Psoas muscle (tissue), 8 donors: ENCODE results near the gene OTUD7B. TPM values are rescaled to one million over a fixed set of nuclear protein-coding genes. Genes with fewer than 3 reads are reported as not detected.
"Not testable (repeated sequence)": the region's sequence is repeated elsewhere in the genome, so short reads cannot be mapped to it uniquely, and the experiment has no call there.

Experiments
- ATAC-seq, 4 donors: fragments of 200-7000 bp; cut with Tn5 transposase; one replicate each; pipeline ENCODE4 v1.9.1; 2020; ENCODE audit warnings: moderate library complexity in 3 of 4, mild to moderate bottlenecking in 2 of 4
- DNase-seq, 2 donors: peaks; one replicate each; pipeline ENCODE4 v3.0.0-alpha.2; 2020
- H3K27ac ChIP-seq: fragments of 200-600 bp; one replicate; pipeline ENCODE4 v1.8.0; 2022
- H3K27me3 ChIP-seq, 3 donors: fragments of 200-600 bp in 1 of 3; one replicate each; pipeline versions ENCODE4 v1.6.1 to v1.8.0; 2013 to 2022; ENCODE audit warnings: low read length in 2 of 3, mild to moderate bottlenecking in 2 of 3, moderate library complexity in 1 of 3; ENCODE audit not compliant: insufficient read depth in 3 of 3
- H3K36me3 ChIP-seq, 2 donors: fragments of 200-600 bp in 1 of 2; one replicate each; pipeline versions ENCODE4 v1.6.1 to v1.8.0; 2013 to 2022; ENCODE audit warnings: low read depth in 1 of 2, mild to moderate bottlenecking in 1 of 2, moderate library complexity in 1 of 2; ENCODE audit not compliant: insufficient read depth in 1 of 2
- H3K4me1 ChIP-seq: fragments of 200-600 bp; one replicate; pipeline ENCODE4 v1.8.0; 2022
- H3K4me3 ChIP-seq: fragments of 200-600 bp; one replicate; pipeline ENCODE4 v1.8.0; 2022; ENCODE audit warnings: mild to moderate bottlenecking
- H3K9me3 ChIP-seq: fragments of 200-600 bp; one replicate; pipeline ENCODE4 v1.8.0; 2022
- WGBS, 3 donors: extraction: QIAGEN DNeasy Blood & Tissue Kit; methylation state at CpG; one replicate each; pipeline versions ENCODE4 v1.1.6 to v1.1.7; 2013; 5-methylcytosine and 5-hydroxymethylcytosine counted together
- intact Hi-C, 2 donors: fragments of 100-400 bp; cut with DNase I; formaldehyde crosslinking; loops; one replicate each; pipeline versions ENCODE4 v1.11.0 to v1.14.2; 2022
- long read RNA-seq, 2 donors: library from polyadenylated mRNA; unstranded; transcript quantifications; one replicate each; pipeline ENCODE4 v2.0.0, GENCODE V29; 2021
- polyA plus RNA-seq, 3 donors: library from polyadenylated mRNA; stranded (reverse); fragments of 200-250 nt; gene quantifications; one replicate each; pipeline ENCODE4 v1.2.3, GENCODE V29; 2013
- total RNA-seq, 4 donors: library from RNA; stranded (reverse); fragmentation: NEBNext Ultra II Directional in 2 of 4; extraction: Animal tissue kit (Norgen Biotek cat#: 25700) in 2 of 4; gene quantifications; one replicate each; pipeline versions ENCODE4 v1.2.1 to v1.2.4, GENCODE V29; 2021 to 2023
- TF ChIP-seq, protein P1 (sequence below): fragments of 200-600 bp; IDR thresholded peaks from one replicate; pipeline ENCODE4 v1.8.0; 2022; ENCODE audit warnings: antibody characterized with exemption
- donor health status: healthy with polysubstance abuse.
- donor health status: DM: no; HTN: no; CAD: no; lungs with moderate emphysema.
- donor health status: Bipolar disorder and iron deficiency.
- donor health status: healthy.
- donor health status: DM: yes; HTN: yes; CAD: no.
- donor health status: DM: no; HTN: no; CAD: no.
- donor health status: DM: no; HTN: no; CAD: no.
- donor health status: DM: yes; HTN: yes; CAD: no.

Gene OTUD7B
- 10 to 100 TPM; 47.4 to 62.0 (median 59.4) TPM for total RNA-seq
- 10 to 100 TPM in 1 of 3 donors, 1 to 10 TPM in 2; 6.8 to 29.6 (median 9.8) TPM for polyA plus RNA-seq
- long read RNA-seq, donor 1, full-length matches to known transcripts, result 1 of 11 reads
- long read RNA-seq, donor 1, partial matches to known transcripts, result 0 of 11 reads
- long read RNA-seq, donor 1, other reads (novel, unspliced or antisense), result 10 of 11 reads
- long read RNA-seq, donor 2, partial matches to known transcripts, result 3 of 14 reads
- long read RNA-seq, donor 2, other reads (novel, unspliced or antisense), result 11 of 14 reads

DNA sequence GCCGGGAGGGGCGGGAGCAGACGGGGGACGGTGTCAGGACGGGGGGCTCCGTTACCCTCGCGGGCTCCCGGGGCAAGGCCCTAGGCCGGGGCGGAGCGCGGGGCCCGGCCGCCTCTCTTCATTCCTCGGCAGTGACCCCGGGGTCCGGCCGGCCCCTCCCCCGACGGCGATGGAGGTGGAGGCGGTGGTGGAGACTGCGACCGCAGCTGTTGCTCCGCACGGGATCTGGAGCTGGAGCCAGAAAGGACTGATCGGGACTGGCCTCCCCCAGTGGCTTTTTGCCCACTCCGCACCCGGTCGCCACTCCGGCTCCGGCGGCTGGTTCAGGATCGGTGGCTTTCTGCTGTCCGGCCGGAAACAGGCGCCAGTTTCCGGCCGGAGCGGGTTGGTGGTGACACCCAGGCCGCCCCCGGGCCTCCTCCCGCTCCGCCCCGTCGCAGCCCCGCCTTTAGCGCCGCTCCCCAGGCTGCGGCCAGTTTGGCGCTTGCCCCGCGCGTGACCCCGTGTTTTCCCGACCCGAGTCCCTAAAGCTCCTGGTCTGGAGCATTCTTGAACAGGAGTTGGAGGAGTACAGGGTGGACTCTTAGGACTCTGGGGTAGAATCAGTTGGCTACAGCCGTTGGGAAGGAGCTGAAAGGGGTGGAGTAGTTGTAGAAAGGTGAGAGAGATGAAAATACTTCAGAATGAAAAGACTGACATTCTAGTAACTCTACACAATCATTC lies at the start of gene OTUD7B:
Gene OTUD7B (minus strand): TSS at position 334 of the 723 bp plus-strand sequence. CDS start 33,216 bp downstream, outside the sequence.
- WGBS, 3 donors, result 0 to 1% (median 0%) methylated on average over 36 to 59 of the region's 59 CpGs
- Histone ChIP-seq H3K4me3 (peak within 1 kb of the TSS; percentile 81), H3K36me3 (peaks cover 0 to 5% of the 10 kb centered on the region in 2 donors), H3K27ac (peak within 1 kb of the TSS; percentile 96), H3K27me3 (no peaks in the 10 kb centered on the region), H3K4me1 (peaks cover 39% of the 10 kb centered on the region), H3K9me3 (no peaks in the 10 kb centered on the region)
- intact Hi-C loops, result loop anchor here in 1 of 2 donors (2.0 kb wide), 1 partner anchor 56 kb away; the partner anchor contains the start of gene VPS45
- ATAC-seq (peak; percentile 89 to 93 (median 92)), DNase-seq (peak; percentile 92 to 95)
- TF ChIP-seq, protein P1, sequence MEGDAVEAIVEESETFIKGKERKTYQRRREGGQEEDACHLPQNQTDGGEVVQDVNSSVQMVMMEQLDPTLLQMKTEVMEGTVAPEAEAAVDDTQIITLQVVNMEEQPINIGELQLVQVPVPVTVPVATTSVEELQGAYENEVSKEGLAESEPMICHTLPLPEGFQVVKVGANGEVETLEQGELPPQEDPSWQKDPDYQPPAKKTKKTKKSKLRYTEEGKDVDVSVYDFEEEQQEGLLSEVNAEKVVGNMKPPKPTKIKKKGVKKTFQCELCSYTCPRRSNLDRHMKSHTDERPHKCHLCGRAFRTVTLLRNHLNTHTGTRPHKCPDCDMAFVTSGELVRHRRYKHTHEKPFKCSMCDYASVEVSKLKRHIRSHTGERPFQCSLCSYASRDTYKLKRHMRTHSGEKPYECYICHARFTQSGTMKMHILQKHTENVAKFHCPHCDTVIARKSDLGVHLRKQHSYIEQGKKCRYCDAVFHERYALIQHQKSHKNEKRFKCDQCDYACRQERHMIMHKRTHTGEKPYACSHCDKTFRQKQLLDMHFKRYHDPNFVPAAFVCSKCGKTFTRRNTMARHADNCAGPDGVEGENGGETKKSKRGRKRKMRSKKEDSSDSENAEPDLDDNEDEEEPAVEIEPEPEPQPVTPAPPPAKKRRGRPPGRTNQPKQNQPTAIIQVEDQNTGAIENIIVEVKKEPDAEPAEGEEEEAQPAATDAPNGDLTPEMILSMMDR, result peak; percentile 3

DNA sequence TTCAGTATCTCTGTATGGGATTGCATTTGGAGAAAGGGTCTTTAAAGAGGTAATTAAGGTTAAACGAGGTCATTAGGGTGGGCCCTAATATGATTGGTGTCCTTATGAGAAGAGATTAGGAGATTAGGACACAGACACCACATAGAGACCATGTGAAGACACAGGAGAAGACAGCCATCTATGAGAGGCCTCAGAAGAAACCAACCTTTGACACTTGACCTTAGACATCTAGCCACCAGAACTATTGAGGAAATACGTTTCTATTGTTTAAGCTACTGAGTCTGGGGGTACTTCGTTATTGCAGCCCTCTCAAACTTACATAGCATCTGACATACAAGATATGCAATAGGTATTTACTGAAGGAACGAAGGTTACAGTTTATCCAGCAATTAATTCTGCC lies 49.7 kb upstream of the OTUD7B start:
- H3K27ac ChIP-seq, result no peak overlapping the region
- no peak overlapping the region for H3K4me3 ChIP-seq
- no peaks in the 10 kb centered on the region for H3K36me3 ChIP-seq
- ATAC-seq (no peak), DNase-seq (no peak)
- H3K9me3 ChIP-seq, result no peaks in the 10 kb centered on the region
- intact Hi-C loops, result no loop called here
- WGBS, 3 donors, result 76 to 79% (median 76%) methylated on average over 4 of the region's 4 CpGs
- peaks cover 19% of the 10 kb centered on the region for H3K4me1 ChIP-seq
- H3K27me3 ChIP-seq, result no peaks in the 10 kb centered on the region
- TF ChIP-seq, protein P1, result no peak

DNA sequence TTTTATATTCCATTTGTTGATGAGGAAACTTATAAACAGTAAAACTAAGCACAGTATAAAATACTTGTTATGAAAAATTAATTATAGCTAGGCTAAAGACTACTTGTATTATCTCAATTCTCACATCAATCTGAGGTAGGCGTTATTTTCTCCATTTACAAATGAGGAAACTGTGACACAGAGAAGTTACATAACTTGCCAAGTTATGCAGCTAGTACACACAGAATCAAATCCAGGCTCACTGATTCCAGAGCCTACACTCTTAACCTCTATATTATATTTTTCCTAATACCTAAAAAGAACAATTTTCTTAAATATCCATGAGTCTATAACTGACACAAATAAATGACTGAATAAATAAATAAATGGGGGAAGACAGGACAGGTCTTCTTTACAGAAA lies 45.9 kb upstream of the OTUD7B start:
- WGBS, 3 donors, result 33 to 59% (median 40%) methylated on average over 1 of the region's 1 CpG
- Histone ChIP-seq H3K4me3 (no peak overlapping the region), H3K9me3 (no peaks in the 10 kb centered on the region), H3K27me3 (no peaks in the 10 kb centered on the region), H3K36me3 (no peaks in the 10 kb centered on the region), H3K4me1 (peaks cover 12% of the 10 kb centered on the region), H3K27ac (no peak overlapping the region)
- intact Hi-C loops, result loop anchor here in 1 of 2 donors (10.0 kb wide), 1 partner anchor 172 kb away; a partner anchor contains a TSS
- TF ChIP-seq, protein P1, result no peak
- no peak for ATAC-seq
- no peak for DNase-seq

DNA sequence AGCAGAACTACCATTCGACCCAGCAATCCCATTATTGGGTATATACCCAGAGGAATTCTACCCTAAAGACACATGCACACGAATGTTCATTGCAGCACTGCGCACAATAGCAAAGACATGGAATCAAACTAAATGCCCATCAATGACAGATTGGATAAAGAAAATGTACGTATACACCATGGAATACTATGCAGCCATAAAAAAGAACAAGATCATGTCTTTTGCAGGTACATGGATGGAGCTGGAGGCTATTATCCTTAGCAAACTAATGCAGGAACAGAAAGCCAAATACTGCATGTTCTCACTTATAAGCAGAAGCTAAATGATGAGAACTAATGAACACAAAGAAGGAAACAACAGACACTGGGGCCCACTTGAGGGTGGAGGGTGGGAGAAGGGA lies 45.0 kb upstream of the OTUD7B start:
- not testable (repeated sequence) for H3K4me3 ChIP-seq, H3K27ac ChIP-seq, H3K27me3 ChIP-seq, H3K4me1 ChIP-seq, H3K36me3 ChIP-seq, DNase-seq, H3K9me3 ChIP-seq, ATAC-seq
- intact Hi-C loops, result loop anchor here in 1 of 2 donors (10.0 kb wide), 1 partner anchor 171 kb away; a partner anchor contains a TSS
- WGBS, 3 donors, result 94 to 96% (median 95%) methylated on average over 4 of the region's 4 CpGs

DNA sequence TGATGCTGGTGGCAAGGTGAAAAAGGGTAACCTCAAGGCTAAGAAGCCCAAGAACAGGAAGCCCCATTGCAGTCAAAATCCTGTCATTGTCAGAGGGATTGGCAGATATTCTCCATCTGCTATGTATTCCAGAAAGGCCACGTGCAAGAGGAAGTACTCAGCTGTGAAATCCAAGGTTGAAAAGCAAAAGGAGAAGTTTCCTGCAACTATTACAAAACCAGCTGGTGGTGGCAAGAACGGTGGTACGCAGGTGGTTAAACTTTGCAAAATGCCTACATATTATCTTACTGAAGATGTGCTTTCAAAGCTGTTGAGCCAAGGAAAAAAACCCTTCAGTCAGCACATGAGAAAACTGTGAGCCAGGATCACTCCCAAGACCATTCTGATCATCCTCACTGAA lies 43.4 kb upstream of the OTUD7B start:
- Histone ChIP-seq H3K4me3 (no peak overlapping the region), H3K4me1 (peaks cover 9% of the 10 kb centered on the region), H3K36me3 (no peaks in the 10 kb centered on the region), H3K9me3 (no peaks in the 10 kb centered on the region), H3K27me3 (no peaks in the 10 kb centered on the region), H3K27ac (no peak overlapping the region)
- TF ChIP-seq, protein P1, result no peak
- ATAC-seq, result no peak
- 52 to 59% (median 57%) methylated on average over 3 of the region's 3 CpGs for WGBS, 3 donors
- no peak for DNase-seq
- intact Hi-C loops, result loop anchor here in 1 of 2 donors (10.0 kb wide), 1 partner anchor 169 kb away; a partner anchor contains a TSS

- not testable (repeated sequence) for H3K4me1 ChIP-seq
- intact Hi-C loops, result loop anchor here (2.0 to 10.0 kb wide), 2 partner anchors 89 to 167 kb away; a partner anchor contains a TSS
Observed at GRCh38 chr1:150051905-150052412, 41.4 kb upstream of the OTUD7B start.

More at GRCh38 chr1:150051905-150052412, 41.4 kb upstream of the OTUD7B start:
- not testable (repeated sequence) for H3K27me3 ChIP-seq, DNase-seq, ATAC-seq, H3K36me3 ChIP-seq, H3K27ac ChIP-seq, H3K9me3 ChIP-seq, H3K4me3 ChIP-seq
- WGBS, 3 donors, result 14 to 38% (median 31%) methylated on average over 3 of the region's 3 CpGs
